Measurements from ENCODE around the gene PDE2A. TPM values are rescaled to one million over a fixed set of nuclear protein-coding genes. Genes with fewer than 3 reads are reported as not detected.

PDE2A gene
- total and polyA plus RNA-seq, 10 of the 15 experiments (the other 5 are each of a cell fraction or from before 2014, with no cell fraction given): 0.06 to 0.15 (median 0.11) TPM; not detected in 6

GRCh38 chr11:72582206-72583176 lies 91.7 kb downstream of the PDE2A start:
- WGBS (ENCODE audit: insufficient coverage, insufficient replicate concordance, low lambda C conversion rate, missing lambda C conversion rate): 33% methylated on average over 14 of the region's 14 CpGs
- DNase-seq (ENCODE audit: low read depth, low spot score) (no peak), FAIRE-seq (no peak), ATAC-seq (no peak)
- Histone ChIP-seq H3K79me2 (ENCODE audit: control insufficient read depth, insufficient read depth, low read length) (no peaks in the 10 kb centered on the region), H3K36me3 (ENCODE audit: control insufficient read depth in 2 of 2, insufficient read depth in 2 of 2, low read length in 1 of 2) (no peaks in the 10 kb centered on the region), H3K27me3 (replicated peaks in 1 of 2; ENCODE audit: control insufficient read depth in 2 of 2, insufficient read depth in 2 of 2, low read length in 1 of 2) (peaks cover 0 to 6% of the 10 kb centered on the region in 2 experiments; a peak in 3 of 4 replicates), H3K4me2 (ENCODE audit: control insufficient read depth, insufficient read depth) (no peak overlapping the region), H3K27ac (ENCODE audit: control insufficient read depth, insufficient read depth) (no peak overlapping the region), H4K20me1 (ENCODE audit: control insufficient read depth, insufficient read depth) (no peaks in the 10 kb centered on the region), H3K9ac (ENCODE audit: control insufficient read depth, insufficient read depth, low read length) (no peak overlapping the region), H3K4me1 (ENCODE audit: control insufficient read depth, insufficient read depth, low read length) (no peaks in the 10 kb centered on the region), H3K9me3 (replicated peaks; ENCODE audit: control insufficient read depth, insufficient read depth, low read length) (no peaks in the 10 kb centered on the region), H2AFZ (ENCODE audit: control insufficient read depth, low read depth, low read length) (no peak overlapping the region), H3K4me3 (no peak overlapping the region)
- POLR2A ChIA-PET: no interaction called here
- CTCF ChIA-PET: interaction anchor here (0.6 kb wide), 1 partner anchor 129 kb away, joined by 3 read pairs; no protein-coding TSS in a partner anchor
- TF ChIP-seq NRF1 (conservative IDR thresholded peaks at IDR 0.05; ENCODE audit: low read depth, low read length) (no peak), SMARCA5 (IDR thresholded peaks at IDR 0.05) (no peak), GATAD2B (conservative IDR thresholded peaks at IDR 0.05; ENCODE audit: low read depth) (no peak), ZNF687 (IDR thresholded peaks at IDR 0.05) (no peak), NBN (IDR thresholded peaks at IDR 0.05) (no peak), E2F4 (IDR thresholded peaks at IDR 0.05; ENCODE audit: low read depth, low read length) (no peak), SUZ12 (IDR thresholded peaks at IDR 0.05; ENCODE audit: unreplicated experiment) (no peak), NR2C1 (IDR thresholded peaks at IDR 0.05) (no peak), HDAC6 (IDR thresholded peaks at IDR 0.05; ENCODE audit: unreplicated experiment) (no peak), CHD1 (IDR thresholded peaks at IDR 0.05; ENCODE audit: low read depth, low read length) (no peak), CBFB (IDR thresholded peaks at IDR 0.05; ENCODE audit: low read depth) (no peak), PAX5 (IDR thresholded peaks at IDR 0.05; ENCODE audit: borderline replicate concordance, low read depth, low read length) (no peak)
- SMC1A ChIA-PET (ENCODE audit: uncharacterized antibody, unreplicated experiment): no interaction called here
- in situ Hi-C loops (cut with MboI): loop anchor here (5.0 kb wide), 1 partner anchor 65 kb away; no protein-coding TSS in a partner anchor
- intact Hi-C loops (cut with micrococcal nuclease; ENCODE audit: unreplicated experiment): loop anchor here (10.0 kb wide), 1 partner anchor 232 kb away; the partner anchor contains the start of gene ATG16L2
- RAD21 ChIA-PET (ENCODE audit: unreplicated experiment): no interaction called here
- BruUV-seq (replicated peaks): no TSS peak
